K562 (cell line): Measurements from ENCODE around the gene SOBP. TPM values are rescaled to one million over a fixed set of nuclear protein-coding genes. Genes with fewer than 3 reads are reported as not detected.

Source experiments
- ATAC-seq: fragments of 200-7000 bp; cut with Tn5 transposase; 3 replicates; pipeline ENCODE4 v1.9.1; 2020; ENCODE audit warnings: moderate library complexity
- BruUV-seq: library from RNA; stranded (reverse); fragments of 400-500 nt; replicated peaks from 2 replicates; lab custom pipeline; 2021; lab: Mats Ljungman, UMichigan
- CTCF ChIA-PET: fragments of 300-600 bp; formaldehyde crosslinking; extraction: SDS; loops from one replicate; lab custom pipeline; 2021; ENCODE audit warnings: low intra/inter-chr PET ratio; lab: Yijun Ruan, JAX
- POLR2A ChIA-PET: fragments of 300-600, 350-650 bp; sonication (Branson Sonifier 250); formaldehyde crosslinking; extraction: SDS; loops from one replicate; lab custom pipeline; 2021; ENCODE audit warnings: antibody characterized with exemption, inconsistent platforms; lab: Yijun Ruan, JAX
- DNase-seq, 4 experiments: peaks; one replicate each; pipeline versions ENCODE4 v3.0.0 to v3.0.0-alpha.2; 2011 to 2018; ENCODE audit warnings: low spot score in 3 of 4, mixed read lengths in 3 of 4; ENCODE audit errors: extremely low read depth in 1 of 4
- FAIRE-seq: peaks from 2 replicates; lab custom pipeline; 2011; peaks lifted over from hg19 to GRCh38; lab: Jason Lieb, UNC
- H2AFZ ChIP-seq: 2 replicates; pipeline ENCODE4 v1.6.0; 2011; ENCODE audit warnings: low read depth, low read length, control low read depth, inconsistent platforms
- H3K27ac ChIP-seq: fragments of 200-600 bp; 3 replicates; pipeline ENCODE4 v1.8.0; 2011; ENCODE audit warnings: low read depth, mild to moderate bottlenecking, control low read depth, inconsistent platforms, low read length, moderate library complexity, mixed read lengths; ENCODE audit errors: extremely low read depth
- H3K27me3 ChIP-seq, 2 experiments: fragments of 300-600 bp in 1 of 2; 2 replicates in 1 of 2; 3 replicates in 1 of 2; pipeline versions ENCODE4 v1.6.0 to v1.8.0; 2011; ENCODE audit warnings: inconsistent platforms in 2 of 2, low read length in 2 of 2, mild to moderate bottlenecking in 1 of 2, mixed read lengths in 1 of 2, moderate library complexity in 1 of 2; ENCODE audit not compliant: control insufficient read depth in 2 of 2, insufficient read depth in 2 of 2
- H3K36me3 ChIP-seq: fragments of 300-600 bp; 3 replicates; pipeline ENCODE4 v1.8.0; 2011; ENCODE audit warnings: mild to moderate bottlenecking, low read length, inconsistent platforms; ENCODE audit not compliant: control insufficient read depth, insufficient read depth
- H3K4me1 ChIP-seq, 2 experiments: fragments of 200-600 bp in 1 of 2; replicated peaks in 1 of 2; 2 replicates in 1 of 2; 3 replicates in 1 of 2; pipeline versions ENCODE4 v1.5.1 to v1.8.0; 2011; ENCODE audit warnings: inconsistent platforms in 2 of 2, low read length in 2 of 2, mild to moderate bottlenecking in 1 of 2, mixed read lengths in 1 of 2, moderate library complexity in 1 of 2; ENCODE audit not compliant: control insufficient read depth in 2 of 2, insufficient read depth in 2 of 2
- H3K4me2 ChIP-seq: 2 replicates; pipeline ENCODE4 v1.6.1; 2011; ENCODE audit warnings: low read length, control low read depth, inconsistent platforms, mixed read lengths; ENCODE audit not compliant: insufficient read depth
- H3K4me3 ChIP-seq: fragments of 200-600 bp; sonication (generic), shearing (Covaris generic); 2 replicates; pipeline ENCODE4 v1.5.1; 2016; ENCODE audit warnings: control low read depth, inconsistent platforms
- H3K79me2 ChIP-seq: fragments of 200-600 bp; 3 replicates; pipeline ENCODE4 v1.8.0; 2011; ENCODE audit warnings: low read length, inconsistent platforms; ENCODE audit not compliant: control insufficient read depth, insufficient read depth
- H3K9ac ChIP-seq, 2 experiments: 2 replicates each; pipeline versions ENCODE4 v1.6.0 to v1.6.1; 2011; ENCODE audit warnings: low read depth in 2 of 2, low read length in 2 of 2, control low read depth in 1 of 2, inconsistent platforms in 1 of 2, mild to moderate bottlenecking in 1 of 2, mixed read lengths in 1 of 2; ENCODE audit not compliant: insufficient read depth in 1 of 2
- H3K9me1 ChIP-seq: one replicate; pipeline ENCODE4 v1.6.0; 2011; ENCODE audit warnings: inconsistent platforms, mild to moderate bottlenecking, low read length, moderate library complexity; ENCODE audit not compliant: control insufficient read depth, insufficient read depth
- H3K9me3 ChIP-seq: replicated peaks from 2 replicates; pipeline ENCODE4 v1.5.1; 2011; ENCODE audit warnings: low read depth, low read length, inconsistent platforms; ENCODE audit not compliant: control insufficient read depth, insufficient read depth
- H4K20me1 ChIP-seq: replicated peaks from 2 replicates; pipeline ENCODE4 v1.6.1; 2011; ENCODE audit warnings: low read length, inconsistent platforms, mixed read lengths; ENCODE audit not compliant: control insufficient read depth, insufficient read depth
- HDAC6 ChIP-seq: IDR thresholded peaks from 2 replicates; pipeline ENCODE4 v1.6.1; 2012; ENCODE audit warnings: low read depth, mild to moderate bottlenecking, control low read depth, inconsistent platforms, low read length, moderate library complexity
- IFI16 ChIP-seq: fragments of 250-450 bp; sonication (Bioruptor Pico); IDR thresholded peaks from 2 replicates; pipeline ENCODE4 v2.1.2; 2022; ENCODE audit warnings: mild to moderate bottlenecking, inconsistent platforms
- POU5F1 ChIP-seq: fragments of 150-350 bp; IDR thresholded peaks from 2 replicates; pipeline ENCODE4 v1.6.1; 2014; ENCODE audit warnings: borderline replicate concordance, low read length, low read depth, mild to moderate bottlenecking; ENCODE audit not compliant: partially characterized antibody
- RAD51 ChIP-seq: fragments of 450-650 bp; IDR thresholded peaks from 2 replicates; pipeline ENCODE4 v1.7.1; 2016; ENCODE audit warnings: low read depth, mild to moderate bottlenecking, borderline replicate concordance
- ZNF436 ChIP-seq: fragments of 250-450, 450-650 bp; sonication (Bioruptor Pico); formaldehyde crosslinking; IDR thresholded peaks from 2 replicates; pipeline ENCODE4 v1.7.0; 2020; ENCODE audit warnings: mild to moderate bottlenecking
- ZNF444 ChIP-seq: fragments of 250-450 bp; sonication (Bioruptor Pico); IDR thresholded peaks from 2 replicates; pipeline ENCODE4 v1.4.0; 2020; ENCODE audit warnings: mild to moderate bottlenecking, moderate library complexity
- ZNF584 ChIP-seq: fragments of 200-800 bp; sonication (Bioruptor generic); IDR thresholded peaks from 2 replicates; pipeline ENCODE4 v1.6.1; 2016; ENCODE audit warnings: low read depth, mild to moderate bottlenecking, missing genetic modification characterization, missing compliant biosample characterization
- ZNF699 ChIP-seq: fragments of 250-450 bp; sonication (Bioruptor Pico); IDR thresholded peaks from 2 replicates; pipeline ENCODE4 v1.8.0; 2021; ENCODE audit warnings: mild to moderate bottlenecking, moderate library complexity; ENCODE audit not compliant: insufficient replicate concordance
- WGBS: fragments of 100-300 bp; shearing (Covaris generic); methylation state at CpG from one replicate; pipeline ENCODE4 v1.1.6; 2016; ENCODE audit warnings: low coverage, mixed read lengths; ENCODE audit not compliant: insufficient coverage; ENCODE audit errors: missing lambda C conversion rate; 5-methylcytosine and 5-hydroxymethylcytosine counted together
- in situ Hi-C: fragments of 300-500 bp; cut with MboI; formaldehyde crosslinking; loops from 4 replicates; pipeline ENCODE4 v1.15.0; 2018; ENCODE audit warnings: inconsistent platforms, mixed read lengths
- intact Hi-C: fragments of 100-400 bp; cut with micrococcal nuclease; formaldehyde crosslinking; loops from 2 replicates; pipeline ENCODE4 v1.14.2; 2022
- polyA plus RNA-seq, 8 experiments: library from polyadenylated mRNA; depleted of rRNA in 4 of 8; stranded (reverse) in 5 of 8; unstranded in 3 of 8; fragments of >200 nt; fragmentation: Nextera tagmentation in 2 of 8; fragmentation: Illumina TruSeq in 1 of 8; extraction: Ambion mirVana in 2 of 8; extraction: Trizol in 1 of 8; gene quantifications; 2 replicates each; pipeline versions ENCODE4 v1.2.1 to v1.2.3, GENCODE V29; 2011 to 2014; ENCODE audit warnings: inconsistent platforms in 1 of 8, missing spikeins in 1 of 8
- total RNA-seq, 7 experiments: library from RNA; depleted of rRNA in 6 of 7; stranded (reverse); fragments of >200 nt in 6 of 7; fragmentation: Illumina TruSeq in 2 of 7; extraction: Trizol in 2 of 7; gene quantifications; 2 replicates each; pipeline versions ENCODE4 v1.2.1 to v1.2.3, GENCODE V29; 2011 to 2021; ENCODE audit warnings: low replicate concordance in 1 of 7

The SOBP gene
- total and polyA plus RNA-seq, 9 of the 15 experiments (the other 6 are each of a cell fraction or from before 2014, with no cell fraction given) = 0.16 TPM; not detected in 8

- no peak overlapping the region for H2AFZ ChIP-seq
- H3K9me1 ChIP-seq = no peaks in the 10 kb centered on the region
- BruUV-seq = no TSS peak
- H3K9ac ChIP-seq = no peak overlapping the region
- H3K4me1 ChIP-seq = no peaks in the 10 kb centered on the region
- no peaks in the 10 kb centered on the region for H3K9me3 ChIP-seq
- WGBS = 0% methylated on average over 1 of the region's 1 CpG
- H3K36me3 ChIP-seq = no peaks in the 10 kb centered on the region
- ChIA-PET CTCF (interaction anchor here (0.5 kb wide), 1 partner anchor 9 kb away, joined by 3 read pairs; no protein-coding TSS in a partner anchor), POLR2A (no interaction called here)
- H3K79me2 ChIP-seq = no peaks in the 10 kb centered on the region
- H3K4me3 ChIP-seq = no peak overlapping the region
- in situ Hi-C loops = no loop called here
- ATAC-seq = no peak
- no peak overlapping the region for H3K4me2 ChIP-seq
- DNase-seq = no peak
- intact Hi-C loops = no loop called here
- H3K27me3 ChIP-seq = peaks cover 8 to 12% of the 10 kb centered on the region in 2 experiments; a peak in 4 of 5 replicates
- H4K20me1 ChIP-seq = no peaks in the 10 kb centered on the region; the same call in 1 of the 2 replicates
- TF ChIP-seq POU5F1 (no peak), ZNF699 (no peak), HDAC6 (no peak), RAD51 (no peak), ZNF584 (CRISPR knock-in tag) (no peak), ZNF436 (CRISPR knock-in tag) (no peak), ZNF444 (CRISPR knock-in tag) (no peak), IFI16 (no peak)
- TF ChIP-seq, all 486 proteins: peak for 0
- no peak for FAIRE-seq
- H3K27ac ChIP-seq = no peak overlapping the region
Measured at GRCh38 chr6:107590378-107590777, 100.5 kb downstream of the SOBP start.
